Measurements from ENCODE around the gene PHETA1. TPM values are rescaled to one million over a fixed set of nuclear protein-coding genes. Genes with fewer than 3 reads are reported as not detected.

The PHETA1 gene
- total RNA-seq, 4 donors from 2014 or later: under 0.01 to 15.1 (median 6.0) TPM

DNA sequence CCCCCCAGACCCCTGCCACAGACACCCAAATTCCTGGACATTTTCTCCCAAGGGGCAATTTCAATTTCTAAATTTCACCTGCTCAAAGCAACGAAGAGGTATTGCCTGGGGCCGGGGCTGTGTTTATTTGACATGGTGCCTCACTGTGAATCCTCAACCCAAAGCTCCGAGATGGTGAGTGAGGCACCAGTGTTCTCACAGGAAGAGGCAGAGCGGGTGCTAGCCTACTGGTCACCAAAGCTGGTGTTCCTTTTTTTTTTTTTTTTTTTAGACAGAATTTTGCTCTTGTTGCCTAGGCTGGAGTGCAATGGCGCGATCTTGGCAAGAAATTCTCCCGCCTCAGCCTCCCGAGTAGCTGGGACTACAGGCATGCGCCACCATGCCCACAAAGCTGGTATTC lies 22.0 kb upstream of the PHETA1 start:
- H3K27me3 ChIP-seq: no peaks in the 10 kb centered on the region
- intact Hi-C loops (cut with DNase I; ENCODE audit: low total_unique reads): no loop called here

GRCh38 chr12:111389635-111390034 lies 20.7 kb upstream of the PHETA1 start:
- H3K27ac ChIP-seq: no peak overlapping the region
- DNase-seq: no peak
- no peak for TF ChIP-seq POLR2A (IDR thresholded peaks at IDR 0.05)
- TF ChIP-seq, protein P1, sequence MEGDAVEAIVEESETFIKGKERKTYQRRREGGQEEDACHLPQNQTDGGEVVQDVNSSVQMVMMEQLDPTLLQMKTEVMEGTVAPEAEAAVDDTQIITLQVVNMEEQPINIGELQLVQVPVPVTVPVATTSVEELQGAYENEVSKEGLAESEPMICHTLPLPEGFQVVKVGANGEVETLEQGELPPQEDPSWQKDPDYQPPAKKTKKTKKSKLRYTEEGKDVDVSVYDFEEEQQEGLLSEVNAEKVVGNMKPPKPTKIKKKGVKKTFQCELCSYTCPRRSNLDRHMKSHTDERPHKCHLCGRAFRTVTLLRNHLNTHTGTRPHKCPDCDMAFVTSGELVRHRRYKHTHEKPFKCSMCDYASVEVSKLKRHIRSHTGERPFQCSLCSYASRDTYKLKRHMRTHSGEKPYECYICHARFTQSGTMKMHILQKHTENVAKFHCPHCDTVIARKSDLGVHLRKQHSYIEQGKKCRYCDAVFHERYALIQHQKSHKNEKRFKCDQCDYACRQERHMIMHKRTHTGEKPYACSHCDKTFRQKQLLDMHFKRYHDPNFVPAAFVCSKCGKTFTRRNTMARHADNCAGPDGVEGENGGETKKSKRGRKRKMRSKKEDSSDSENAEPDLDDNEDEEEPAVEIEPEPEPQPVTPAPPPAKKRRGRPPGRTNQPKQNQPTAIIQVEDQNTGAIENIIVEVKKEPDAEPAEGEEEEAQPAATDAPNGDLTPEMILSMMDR (IDR thresholded peaks at IDR 0.05): no peak
- no peaks in the 10 kb centered on the region for H3K9me3 ChIP-seq
- H3K27me3 ChIP-seq: no peaks in the 10 kb centered on the region
- H3K4me3 ChIP-seq: no peak overlapping the region
- H3K4me1 ChIP-seq: no peaks in the 10 kb centered on the region
- intact Hi-C loops (cut with DNase I; ENCODE audit: low total_unique reads): no loop called here
- H3K36me3 ChIP-seq: no peaks in the 10 kb centered on the region

More for the DNA sequence above, 22.0 kb upstream of the PHETA1 start:
- H3K4me3 ChIP-seq: no peak overlapping the region
- TF ChIP-seq POLR2A (IDR thresholded peaks at IDR 0.05): no peak
- TF ChIP-seq, protein P1 (IDR thresholded peaks at IDR 0.05): no peak
- H3K36me3 ChIP-seq: no peaks in the 10 kb centered on the region
- no peak for DNase-seq
- no peak overlapping the region for H3K27ac ChIP-seq
- H3K9me3 ChIP-seq: no peaks in the 10 kb centered on the region
- H3K4me1 ChIP-seq: no peaks in the 10 kb centered on the region

DNA sequence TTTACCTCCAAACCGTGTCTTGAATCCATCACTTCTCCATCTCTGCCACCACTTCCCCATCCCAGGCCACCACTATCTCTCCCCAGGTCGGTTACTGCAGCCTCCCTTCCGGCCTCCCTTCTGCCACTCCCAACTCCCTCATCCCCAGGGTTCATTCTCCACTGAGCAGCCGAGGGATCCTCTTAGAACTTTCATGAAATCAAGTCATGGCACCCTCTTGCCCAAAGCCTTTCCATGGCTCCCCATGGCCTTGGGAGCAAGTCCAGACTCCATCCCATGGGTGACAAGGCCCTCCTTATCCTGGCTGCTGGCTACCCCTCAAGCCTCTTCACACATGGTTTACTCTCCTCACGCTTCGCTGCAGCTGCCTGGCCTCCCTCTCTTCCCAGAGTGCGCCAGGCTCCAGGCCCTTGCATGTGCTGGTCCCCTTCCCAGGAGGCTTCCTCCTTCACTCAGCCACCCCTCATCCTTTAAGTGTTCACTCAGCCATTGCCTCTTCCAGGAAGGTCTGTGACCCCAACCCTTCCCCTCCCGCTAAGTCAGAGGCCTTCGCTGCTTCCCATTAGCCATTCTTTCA lies 18.9 kb upstream of the PHETA1 start:
- no peaks in the 10 kb centered on the region for H3K4me1 ChIP-seq
- H3K27ac ChIP-seq: no peak overlapping the region
- DNase-seq: no peak
- no peak overlapping the region for H3K4me3 ChIP-seq
- intact Hi-C loops (cut with DNase I; ENCODE audit: low total_unique reads): no loop called here
- H3K36me3 ChIP-seq: no peaks in the 10 kb centered on the region
- no peaks in the 10 kb centered on the region for H3K9me3 ChIP-seq
- TF ChIP-seq, protein P1 (IDR thresholded peaks at IDR 0.05): no peak
- no peak for TF ChIP-seq POLR2A (IDR thresholded peaks at IDR 0.05)
- no peaks in the 10 kb centered on the region for H3K27me3 ChIP-seq

DNA sequence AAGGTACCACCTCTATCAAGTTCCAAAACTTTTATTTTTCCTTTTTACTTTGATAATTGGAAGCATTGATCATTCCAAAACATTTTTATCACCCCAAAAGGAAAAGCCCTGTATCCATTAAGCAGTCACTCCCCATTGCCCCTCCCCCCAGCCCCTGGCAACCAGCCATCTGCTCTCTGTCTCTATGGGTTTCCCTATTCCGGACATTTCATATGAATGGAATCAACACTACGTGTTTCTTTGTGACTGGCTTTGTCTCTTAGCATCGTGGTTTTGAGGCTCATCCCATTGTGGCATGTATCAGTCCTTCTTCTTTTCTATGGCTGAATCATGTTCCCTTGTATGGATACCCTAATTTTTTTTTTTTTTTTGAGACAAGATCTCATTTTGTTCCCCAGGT lies 18.0 kb upstream of the PHETA1 start:
- no peak for TF ChIP-seq POLR2A (IDR thresholded peaks at IDR 0.05)
- TF ChIP-seq, protein P1 (IDR thresholded peaks at IDR 0.05): no peak
- intact Hi-C loops (cut with DNase I; ENCODE audit: low total_unique reads): no loop called here

GRCh38 chr12:111384596-111384995 lies 15.7 kb upstream of the PHETA1 start:
- no peaks in the 10 kb centered on the region for H3K4me1 ChIP-seq
- no peaks in the 10 kb centered on the region for H3K9me3 ChIP-seq
- H3K36me3 ChIP-seq: no peaks in the 10 kb centered on the region
- TF ChIP-seq, protein P1 (IDR thresholded peaks at IDR 0.05): no peak
- TF ChIP-seq POLR2A (IDR thresholded peaks at IDR 0.05): no peak
- no peak overlapping the region for H3K4me3 ChIP-seq
- intact Hi-C loops (cut with DNase I; ENCODE audit: low total_unique reads): no loop called here
- no peak overlapping the region for H3K27ac ChIP-seq
- no peaks in the 10 kb centered on the region for H3K27me3 ChIP-seq
- DNase-seq: no peak

More for the DNA sequence above, 18.0 kb upstream of the PHETA1 start:
- no peaks in the 10 kb centered on the region for H3K36me3 ChIP-seq
- no peaks in the 10 kb centered on the region for H3K27me3 ChIP-seq
- no peak overlapping the region for H3K4me3 ChIP-seq
- no peak for DNase-seq
- no peaks in the 10 kb centered on the region for H3K9me3 ChIP-seq
- H3K27ac ChIP-seq: no peak overlapping the region
- no peaks in the 10 kb centered on the region for H3K4me1 ChIP-seq

Data from uterus (tissue), 4 donors.